GM19463 (cell line): Measurements from ENCODE around the gene GRB10.
"Not testable (repeated sequence)": the region's sequence is repeated elsewhere in the genome, so short reads cannot be mapped to it uniquely, and the experiment has no call there.

Experiments
- ATAC-seq: cut with Tn5 transposase; IDR thresholded peaks from one replicate; pipeline ENCODE4 v1.9.1; 2021; ENCODE audit warnings: mild to moderate bottlenecking, moderate library complexity; ENCODE audit not compliant: unreplicated experiment

GRB10 gene

GRCh38 chr7:50560865-50561351 lies 221.8 kb downstream of the GRB10 start:
- ATAC-seq = no peak

GRCh38 chr7:50559881-50560280 lies 222.8 kb downstream of the GRB10 start:
- no peak for ATAC-seq

- ATAC-seq = no peak
Observed at GRCh38 chr7:50558294-50559053, 224.2 kb downstream of the GRB10 start.

DNA sequence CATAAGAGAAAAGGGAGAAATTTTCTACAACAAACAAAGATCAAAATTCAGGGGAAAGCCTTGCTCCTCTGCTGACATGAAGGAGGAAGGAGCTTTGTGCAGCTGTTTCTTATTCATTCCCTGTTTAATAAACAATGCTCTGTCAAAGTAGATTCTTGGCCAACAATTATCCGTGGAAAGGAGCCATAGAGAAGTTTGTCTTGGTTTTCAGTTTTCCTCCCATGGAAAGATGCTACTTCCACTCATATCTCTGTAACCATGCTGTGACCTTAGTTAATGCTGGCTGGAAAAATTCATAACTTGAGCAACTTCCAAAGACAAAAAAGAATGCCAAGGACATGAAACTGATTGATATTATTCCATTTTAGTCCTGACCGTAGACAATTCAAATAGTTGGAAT lies 225.6 kb downstream of the GRB10 start:
- ATAC-seq = no peak

GRCh38 chr7:50556247-50556991 lies 226.3 kb downstream of the GRB10 start:
- ATAC-seq = no peak

GRCh38 chr7:50555594-50556140 lies 227.0 kb downstream of the GRB10 start:
- ATAC-seq = no peak

GRCh38 chr7:50554431-50555322 lies 228.0 kb downstream of the GRB10 start:
- ATAC-seq = no peak

DNA sequence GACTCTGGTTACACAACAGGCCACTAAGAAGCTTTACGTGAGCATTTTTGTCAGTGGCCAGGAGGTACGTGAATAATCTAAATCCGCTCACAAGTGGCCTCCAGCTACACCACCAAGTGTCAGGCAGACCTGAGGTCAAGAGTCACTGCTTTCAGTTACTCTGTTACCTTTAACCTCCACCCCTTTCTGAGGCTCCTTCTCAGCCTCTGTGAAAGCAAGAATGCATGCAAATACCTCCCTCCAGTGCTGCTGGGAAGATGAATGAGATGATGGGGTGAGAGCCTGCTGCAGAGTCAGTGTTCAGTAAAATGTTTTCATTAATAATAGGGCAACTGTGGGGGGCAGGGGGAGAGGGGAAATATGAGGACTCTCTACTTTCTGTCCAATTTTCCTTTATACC lies 228.7 kb downstream of the GRB10 start:
- ATAC-seq = no peak

- ATAC-seq = no peak
Observed at GRCh38 chr7:50552921-50553320, 229.8 kb downstream of the GRB10 start.

DNA sequence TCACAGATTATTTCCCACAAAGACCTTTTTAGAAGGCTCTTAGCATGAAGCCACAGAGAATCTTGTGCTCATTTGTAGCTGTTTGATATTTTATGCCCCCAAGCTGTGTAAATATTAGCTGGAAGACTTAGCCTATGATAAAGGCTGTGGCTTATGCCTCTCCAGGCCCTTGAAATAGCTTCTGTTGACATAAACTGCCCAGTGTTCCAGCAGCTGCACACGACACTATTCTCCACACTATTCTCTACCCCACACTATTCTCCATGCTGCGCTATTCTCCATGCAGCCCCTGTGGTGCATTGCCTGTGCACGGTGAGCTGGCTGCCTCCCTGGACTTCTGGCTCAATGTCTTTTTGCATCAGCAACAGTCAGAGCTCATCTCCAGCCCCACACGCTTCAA lies 230.6 kb downstream of the GRB10 start:
- ATAC-seq = no peak

- not testable (repeated sequence) for ATAC-seq
Observed at GRCh38 chr7:50545613-50546012, 237.1 kb downstream of the GRB10 start.

DNA sequence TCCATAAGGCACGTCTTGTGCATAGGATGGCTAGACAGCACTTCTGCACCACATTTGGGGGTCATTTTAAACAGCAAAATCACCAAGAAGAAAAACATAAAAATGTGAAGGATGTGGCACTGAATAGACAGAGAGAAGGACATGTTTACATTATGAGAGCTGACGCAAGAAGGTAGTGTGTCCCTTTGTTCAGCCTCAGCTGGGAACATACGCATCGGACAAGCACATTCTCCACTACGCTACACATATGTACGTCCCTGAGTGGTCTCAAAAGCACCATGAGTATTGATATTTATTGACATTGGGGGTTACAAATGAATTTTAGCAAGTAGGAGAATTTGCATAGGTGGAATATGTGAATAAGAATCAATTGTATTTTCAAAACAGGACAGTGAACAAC lies 237.7 kb downstream of the GRB10 start:
- ATAC-seq = no peak

- ATAC-seq = no peak
Observed at GRCh38 chr7:50543776-50544442, 238.8 kb downstream of the GRB10 start.

DNA sequence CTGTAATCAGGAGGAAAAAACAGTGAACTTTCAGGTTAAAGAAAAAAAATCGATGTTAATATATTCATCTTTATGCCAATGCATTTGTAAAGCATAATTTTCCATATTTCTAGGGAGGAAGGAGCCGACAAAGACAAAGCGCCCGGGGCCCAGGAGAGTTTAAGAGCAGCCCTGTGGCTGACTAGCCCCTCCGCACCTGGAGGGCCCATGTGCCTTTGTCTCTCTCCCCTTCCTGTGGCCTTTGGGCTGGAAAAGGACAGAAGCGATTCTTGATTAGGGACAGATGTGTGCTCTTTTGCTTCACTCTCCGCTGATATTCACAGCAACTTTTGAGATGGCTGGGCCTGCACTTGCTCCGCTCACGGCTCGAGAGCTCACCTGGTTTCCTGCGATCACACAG lies 240.6 kb downstream of the GRB10 start:
- no peak for ATAC-seq

GRCh38 chr7:50540785-50541579 lies 241.7 kb downstream of the GRB10 start:
- no peak for ATAC-seq
